Fibroblast of skin of abdomen (primary cell): ENCODE measurements around the gene CCNL1.
"Not testable (repeated sequence)": the region's sequence is repeated elsewhere in the genome, so short reads cannot be mapped to it uniquely, and the experiment has no call there.

Experiments
- DNase-seq: peaks from one replicate; pipeline ENCODE4 v3.0.0-alpha.2; 2013

Gene CCNL1

GRCh38 chr3:157170861-157171260 lies 10.9 kb upstream of the CCNL1 start:
- DNase-seq: no peak

GRCh38 chr3:157167371-157168042 lies 7.6 kb upstream of the CCNL1 start:
- no peak for DNase-seq

- no peak for DNase-seq
Observed at GRCh38 chr3:157166561-157166960, 6.6 kb upstream of the CCNL1 start.

GRCh38 chr3:157166115-157166514 lies 6.2 kb upstream of the CCNL1 start:
- DNase-seq: no peak

- no peak for DNase-seq
Observed at GRCh38 chr3:157163217-157163953, 3.4 kb upstream of the CCNL1 start.

- not testable (repeated sequence) for DNase-seq
Observed at GRCh38 chr3:157162620-157163019, 2.7 kb upstream of the CCNL1 start.

- peak; percentile 90 for DNase-seq
Observed at GRCh38 chr3:157160658-157161424, 894 bp upstream of the CCNL1 start.

- peak; percentile 53 for DNase-seq
Observed at GRCh38 chr3:157159037-157159761, 748 bp downstream of the CCNL1 start.

GRCh38 chr3:157157836-157158235 lies 2.1 kb downstream of the CCNL1 start:
- DNase-seq: no peak

- no peak for DNase-seq
Observed at GRCh38 chr3:157156837-157157635, 2.9 kb downstream of the CCNL1 start.

GRCh38 chr3:157155591-157155990 lies 4.4 kb downstream of the CCNL1 start:
- no peak for DNase-seq

GRCh38 chr3:157154563-157155330 lies 5.2 kb downstream of the CCNL1 start:
- DNase-seq: no peak

- DNase-seq: no peak
Observed at GRCh38 chr3:157152930-157153329, 7.0 kb downstream of the CCNL1 start.

GRCh38 chr3:157152438-157152837 lies 7.5 kb downstream of the CCNL1 start:
- no peak for DNase-seq

GRCh38 chr3:157151627-157152026 lies 8.3 kb downstream of the CCNL1 start:
- no peak for DNase-seq

- DNase-seq: no peak
Observed at GRCh38 chr3:157151151-157151550, 8.8 kb downstream of the CCNL1 start.

GRCh38 chr3:157149136-157149696 lies 10.7 kb downstream of the CCNL1 start:
- DNase-seq: no peak

- DNase-seq: no peak
Observed at GRCh38 chr3:157148196-157148889, 11.6 kb downstream of the CCNL1 start.

- no peak for DNase-seq
Observed at GRCh38 chr3:157147099-157147803, 12.7 kb downstream of the CCNL1 start.
